DMS114 treated with DMSO at 0.1 percent for 48 hours (cell line): ENCODE measurements around the gene PHF8.

Experiments used
- DNase-seq: peaks from one replicate; lab custom pipeline; 2025; ENCODE audit not compliant: unreplicated experiment; lab: John Stamatoyannopoulos, UW

Gene PHF8

DNA sequence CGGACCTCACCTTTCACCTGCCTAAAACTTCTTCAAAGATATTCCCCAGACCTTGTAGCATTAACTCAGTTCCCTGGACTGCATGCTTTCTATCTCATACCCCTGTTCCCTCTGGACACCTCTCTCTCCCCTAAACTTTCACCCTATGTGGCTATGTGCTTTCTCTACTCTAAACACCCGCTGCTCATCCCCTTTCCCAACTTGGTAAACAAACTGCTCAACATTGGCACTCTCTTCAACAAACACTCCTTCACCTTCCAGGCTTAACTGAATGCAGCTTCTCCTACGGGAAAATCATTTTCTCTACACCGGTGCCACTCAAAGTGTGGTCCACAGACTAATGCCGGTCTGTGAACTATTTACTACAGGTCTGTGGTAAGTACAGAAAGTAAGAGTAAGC is 19.9 kb downstream of the PHF8 start:
- no peak for DNase-seq

DNA sequence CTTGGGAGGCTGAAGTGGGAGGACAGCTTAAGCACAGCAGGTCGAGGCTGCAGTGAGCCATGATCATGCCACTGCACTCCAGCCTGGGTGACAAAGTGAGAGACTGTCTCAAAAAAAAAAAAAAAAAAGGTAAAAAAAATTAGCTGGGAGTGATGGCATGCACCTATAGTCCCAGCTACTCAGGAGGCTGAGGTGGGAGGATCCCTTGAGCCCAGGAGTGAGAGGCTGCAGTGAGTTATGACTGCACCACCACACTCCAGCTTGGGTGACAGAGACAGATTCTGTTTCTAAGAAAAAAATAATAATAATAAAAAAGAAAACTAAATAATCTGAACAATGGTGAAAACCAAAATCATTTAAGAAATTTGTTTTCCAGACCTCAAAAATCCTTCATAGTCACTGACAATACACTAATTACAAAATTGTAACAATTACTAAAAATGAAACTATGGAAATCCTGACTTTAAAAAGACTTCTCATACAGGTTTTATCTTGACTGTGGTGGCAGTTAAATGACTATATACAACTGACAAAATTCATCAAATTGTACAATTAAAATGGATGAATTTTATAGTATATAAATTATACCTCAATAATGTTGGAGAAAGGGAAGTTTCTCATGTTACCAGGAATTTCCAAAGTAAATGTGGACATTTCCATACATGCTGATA is 31.3 kb downstream of the PHF8 start:
- DNase-seq: no peak

DNA sequence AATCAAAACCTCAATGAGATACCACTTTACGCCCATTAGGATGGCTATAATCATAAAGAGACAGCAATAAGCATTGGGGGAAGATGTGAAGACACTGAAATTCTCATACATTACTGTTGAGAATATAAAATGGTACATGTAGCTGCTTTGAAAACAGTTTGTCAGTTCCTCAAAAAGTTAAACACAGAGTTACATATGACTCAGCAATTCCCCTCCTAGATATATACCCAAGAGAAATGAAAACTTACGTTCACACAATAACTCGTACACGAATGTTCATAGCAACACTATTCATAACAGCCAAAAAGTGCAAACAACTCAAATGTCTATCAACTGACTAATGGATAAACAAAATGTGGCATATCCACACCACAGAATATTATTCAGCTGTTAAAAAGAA is 36.6 kb downstream of the PHF8 start:
- no peak for DNase-seq

DNA sequence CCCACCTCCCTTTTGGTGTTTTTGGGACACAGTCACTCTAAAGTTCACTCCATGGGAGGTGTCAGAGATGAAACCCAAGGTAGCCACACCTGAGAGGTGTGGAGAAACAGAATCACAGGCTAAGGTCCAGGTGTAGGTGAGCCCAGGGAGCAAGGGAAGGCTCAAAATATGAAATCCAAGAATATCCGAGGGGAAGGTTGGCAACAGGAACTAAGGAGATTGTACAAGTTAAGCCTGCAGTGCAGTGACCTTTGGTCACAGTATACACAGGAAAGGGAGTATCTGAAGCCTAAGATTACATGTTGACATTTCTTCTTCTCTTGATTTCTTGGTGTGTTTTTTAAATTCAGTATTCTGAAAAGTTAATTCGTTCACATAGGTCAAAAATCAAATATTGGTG is 46.5 kb downstream of the PHF8 start:
- no peak for DNase-seq

DNA sequence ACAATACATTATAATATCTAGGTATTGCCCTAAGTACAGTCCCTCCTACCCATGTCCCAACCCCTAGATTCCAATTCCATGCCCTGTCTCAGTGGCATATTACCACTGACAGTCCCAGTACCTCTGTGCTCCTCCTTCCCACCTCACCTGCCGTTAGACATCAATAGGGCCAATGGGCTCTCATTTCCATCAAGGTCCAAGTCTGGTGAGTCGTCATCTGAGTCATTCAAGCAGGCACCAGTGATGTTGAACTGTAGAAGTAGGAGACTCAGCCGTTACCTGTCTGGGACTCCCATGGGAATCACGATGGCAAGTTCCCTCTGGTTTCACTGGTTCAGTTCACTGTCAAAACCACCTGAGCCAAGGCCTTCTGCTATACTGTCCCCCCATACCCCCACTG is 51.7 kb downstream of the PHF8 start:
- no peak for DNase-seq

DNA sequence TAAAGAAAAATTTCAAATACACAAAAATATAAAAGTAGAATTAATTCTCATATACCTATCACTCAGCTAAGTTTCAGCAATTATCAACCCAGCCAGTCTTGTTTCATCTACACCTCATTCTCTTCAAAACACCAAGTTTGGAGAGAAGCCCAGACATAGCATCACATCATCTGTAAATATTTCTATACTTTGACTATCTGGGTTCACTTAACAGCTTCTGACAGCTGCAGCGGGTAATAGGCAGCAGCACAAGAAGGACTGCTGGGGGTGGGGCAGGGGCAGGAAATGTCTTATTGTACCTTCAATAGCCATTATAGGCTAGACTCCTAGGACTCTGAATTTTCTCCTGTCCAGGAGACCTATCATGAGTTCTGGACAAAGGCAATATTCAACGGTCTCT is 54.1 kb downstream of the PHF8 start:
- no peak for DNase-seq

DNA sequence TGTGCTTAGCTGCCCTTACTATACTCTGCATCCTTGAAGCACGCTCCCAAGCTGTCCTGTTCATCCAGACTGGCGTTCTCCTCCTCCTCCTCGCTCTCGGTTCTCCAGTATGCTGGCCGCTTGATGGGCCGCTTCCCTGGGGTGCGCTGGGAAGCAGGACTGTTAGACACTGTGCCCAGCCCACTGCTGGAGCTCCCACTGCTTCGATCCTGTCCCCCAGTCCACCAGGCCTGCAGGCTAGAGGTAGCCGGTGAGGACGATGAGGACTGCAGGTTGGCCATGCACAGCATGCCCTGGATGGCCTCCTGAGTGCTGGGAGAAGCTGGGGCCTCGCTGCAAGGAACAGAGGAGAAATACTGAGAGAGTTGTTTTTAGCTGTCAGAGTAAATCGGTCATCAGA is 59.4 kb downstream of the PHF8 start:
- no peak for DNase-seq

DNA sequence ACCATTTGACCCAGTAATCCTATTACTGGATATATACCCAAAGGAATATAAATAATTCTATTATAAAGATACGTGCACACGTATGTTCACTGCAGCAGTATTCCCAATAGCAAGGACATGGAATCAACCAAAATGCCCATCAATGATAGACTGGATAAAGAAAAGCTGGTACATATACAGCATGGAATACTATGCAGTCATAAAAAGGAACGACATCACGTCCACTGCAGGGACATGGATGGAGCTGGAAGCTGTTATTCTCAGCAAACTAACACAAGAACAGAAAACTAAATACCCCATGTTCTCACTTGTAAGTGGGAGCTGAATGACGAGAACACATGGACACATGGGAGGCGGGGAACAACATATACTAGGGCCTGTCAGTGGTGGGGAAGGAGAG is 69.7 kb downstream of the PHF8 start:
- no peak for DNase-seq

DNA sequence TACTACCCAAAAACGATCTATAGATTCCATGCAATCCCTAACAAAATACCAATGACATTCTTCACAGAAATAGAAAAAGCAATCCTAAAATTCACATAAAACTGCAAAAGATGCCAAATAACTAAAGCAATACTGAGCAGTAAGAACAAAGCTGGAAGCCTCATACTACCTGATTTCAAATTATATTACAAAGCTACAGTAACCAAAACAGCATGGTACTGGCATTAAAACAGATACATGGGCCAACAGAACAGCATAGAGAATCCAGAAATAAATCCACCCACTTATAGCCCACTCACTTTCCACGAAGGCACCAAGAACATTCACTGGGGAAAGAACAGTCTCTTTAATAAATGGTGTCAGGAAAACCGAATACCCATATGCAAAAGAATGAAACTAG is 74.7 kb downstream of the PHF8 start:
- no peak for DNase-seq

DNA sequence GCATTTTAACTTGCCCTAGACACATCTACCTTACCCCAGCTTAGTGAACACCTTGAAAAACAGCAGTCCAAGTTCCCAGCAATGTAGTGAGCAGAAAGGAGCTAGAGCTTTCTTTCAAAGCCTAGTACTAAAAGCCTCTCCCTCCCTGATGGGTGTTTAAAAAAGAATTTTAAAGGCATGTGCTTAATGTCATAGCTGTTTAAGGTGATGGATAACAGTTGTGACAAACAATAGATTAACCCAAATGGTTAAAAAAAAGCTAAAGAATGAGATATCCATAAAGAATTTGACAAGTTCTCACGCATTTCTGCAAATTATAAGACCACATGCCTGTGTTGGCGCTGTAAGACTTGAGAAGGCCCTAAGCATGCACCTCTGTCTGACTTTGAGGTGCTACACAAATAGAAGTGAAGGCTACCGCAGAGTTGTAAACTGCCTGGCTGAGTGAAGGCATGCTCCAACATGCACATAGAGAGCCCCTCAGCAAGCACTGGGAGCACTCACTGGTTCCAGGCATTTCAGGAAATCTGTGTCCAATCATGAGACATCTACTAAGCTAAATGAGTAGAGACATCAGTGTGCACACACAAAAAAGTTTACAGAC is 94.0 kb downstream of the PHF8 start:
- DNase-seq: no peak

DNA sequence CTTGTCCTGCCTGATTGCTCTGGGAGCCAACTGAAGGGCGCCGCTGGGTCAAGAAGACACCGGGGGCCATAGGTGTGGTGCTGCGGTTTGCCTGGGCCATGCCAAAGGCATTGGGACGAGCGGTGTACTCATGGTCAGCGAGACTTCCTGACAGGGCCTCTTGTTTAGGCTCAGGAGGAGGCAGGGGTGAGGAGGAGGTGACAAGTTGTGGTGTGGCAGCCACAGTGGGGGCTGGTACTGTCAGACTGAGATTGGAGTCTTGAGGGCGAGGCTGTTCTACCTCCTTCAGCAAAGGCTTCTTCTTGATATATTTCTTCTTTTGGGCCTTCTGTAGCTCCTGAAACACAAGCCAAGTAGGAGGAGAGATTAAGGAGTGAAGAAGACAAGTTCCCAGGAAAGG is 104.1 kb downstream of the PHF8 start:
- DNase-seq: no peak

DNA sequence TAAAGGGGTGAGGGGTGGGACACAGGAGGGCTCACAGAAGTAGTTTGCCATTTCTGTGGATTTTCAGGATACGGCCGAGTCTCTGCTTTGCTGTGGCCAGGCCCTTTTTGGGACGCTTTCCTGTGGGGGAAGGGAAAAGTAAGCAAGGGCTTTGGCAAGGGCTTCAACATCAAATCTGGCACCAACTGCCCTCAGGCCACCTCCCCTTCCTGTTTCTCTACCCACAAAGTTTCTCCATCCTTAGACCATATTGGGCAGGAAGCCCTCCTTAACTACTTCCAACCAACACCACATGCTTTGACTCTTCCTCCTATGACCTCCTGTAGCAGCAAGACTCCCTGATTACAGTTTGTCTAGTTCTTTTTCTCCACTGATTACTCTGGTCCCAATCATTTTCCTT is 105.1 kb downstream of the PHF8 start:
- DNase-seq: no peak

DNA sequence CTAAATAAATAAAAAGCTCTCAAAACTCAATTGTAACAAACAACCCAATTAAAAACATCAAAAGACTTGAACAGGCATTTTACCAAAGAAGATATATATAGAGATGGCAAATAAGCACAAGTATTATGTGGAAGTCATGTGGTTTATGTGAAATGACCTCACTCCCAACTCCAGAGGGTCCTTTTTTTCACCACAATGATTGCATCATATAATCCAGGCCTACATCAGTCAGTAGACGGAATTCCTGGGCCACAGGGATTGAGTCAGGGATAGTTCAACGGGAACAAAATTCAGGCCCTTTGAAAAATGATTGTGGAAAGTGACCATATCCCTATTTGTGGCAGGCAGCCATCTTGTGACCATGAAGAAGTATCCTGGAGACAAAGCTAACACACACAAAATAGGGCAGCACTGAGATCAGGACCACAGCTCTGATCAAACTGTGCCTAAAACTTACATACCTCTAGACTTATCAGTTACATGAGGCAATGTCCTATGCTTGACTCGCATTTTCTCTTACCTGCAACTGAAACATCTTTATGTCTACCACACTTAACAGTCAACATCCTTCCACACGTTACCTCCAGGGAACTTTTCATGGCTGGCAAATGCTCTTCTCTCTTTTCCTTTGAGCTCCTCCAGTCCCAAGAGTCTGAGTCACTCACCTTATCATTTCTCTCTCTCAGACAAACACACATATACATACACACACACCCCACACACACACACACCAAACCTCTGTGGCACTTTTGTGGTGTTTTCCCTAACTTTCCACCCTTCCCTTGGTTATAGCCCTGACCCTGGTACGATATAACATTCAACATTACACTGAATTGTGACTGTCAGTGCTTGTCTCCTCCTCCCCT is 113.5 kb downstream of the PHF8 start:
- DNase-seq: no peak

DNA sequence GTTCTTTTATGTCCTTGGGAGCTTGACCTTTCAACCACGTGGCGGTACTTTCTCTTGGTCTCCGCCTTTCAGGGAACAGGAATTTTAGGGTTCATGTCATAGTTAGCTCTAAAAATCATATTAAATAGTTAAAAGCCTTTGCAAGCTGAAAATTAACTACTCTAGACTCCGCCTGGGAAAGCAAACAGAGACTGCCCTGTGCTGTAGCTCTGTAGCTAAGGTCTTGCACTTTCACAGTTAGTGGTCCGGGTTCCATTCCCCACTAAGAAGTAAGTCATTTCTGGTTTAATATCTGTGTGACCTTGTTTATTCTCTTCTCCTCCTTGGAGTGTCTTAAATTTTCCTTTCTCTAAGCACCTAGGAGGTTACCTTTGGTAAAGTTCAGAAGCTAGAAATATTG is 118.2 kb downstream of the PHF8 start:
- DNase-seq: no peak

DNA sequence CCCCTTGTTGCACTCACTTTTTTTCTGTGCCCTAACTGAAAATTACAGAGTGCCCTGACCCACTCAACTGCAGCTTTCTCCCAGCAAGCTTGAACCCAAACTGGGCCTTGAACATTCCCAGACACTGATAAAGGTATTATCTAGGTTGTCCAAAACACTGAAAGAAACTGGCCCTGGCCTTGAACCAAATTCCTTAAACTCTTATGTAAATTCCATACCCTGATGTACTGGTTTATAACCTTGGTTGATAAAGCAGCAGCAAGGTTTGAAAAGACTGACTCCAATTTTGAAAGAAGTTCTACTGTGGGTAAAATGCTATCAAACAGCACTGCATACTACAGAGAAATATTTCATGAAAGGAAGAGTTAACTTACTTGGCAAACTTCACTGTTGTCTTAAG is 125.6 kb downstream of the PHF8 start:
- no peak for DNase-seq

DNA sequence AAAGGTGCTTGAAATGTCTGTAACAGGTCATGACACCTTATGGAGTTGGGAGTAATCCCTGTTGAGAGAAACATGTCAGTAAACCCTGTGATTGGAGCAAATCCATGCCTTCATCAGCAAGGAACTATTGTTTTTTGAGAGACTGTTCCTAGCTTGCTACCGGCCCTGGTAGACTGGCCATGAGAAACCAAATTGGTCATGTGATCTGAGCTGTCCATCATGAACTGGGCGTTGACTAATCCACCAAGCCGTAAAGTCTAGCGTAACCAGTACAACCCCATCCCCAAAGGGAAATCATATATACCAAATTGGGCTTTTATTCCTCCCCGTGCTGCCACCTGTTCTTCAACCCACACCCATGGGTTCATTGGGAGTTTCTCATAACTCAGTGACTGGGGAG is 143.7 kb downstream of the PHF8 start:
- no peak for DNase-seq

DNA sequence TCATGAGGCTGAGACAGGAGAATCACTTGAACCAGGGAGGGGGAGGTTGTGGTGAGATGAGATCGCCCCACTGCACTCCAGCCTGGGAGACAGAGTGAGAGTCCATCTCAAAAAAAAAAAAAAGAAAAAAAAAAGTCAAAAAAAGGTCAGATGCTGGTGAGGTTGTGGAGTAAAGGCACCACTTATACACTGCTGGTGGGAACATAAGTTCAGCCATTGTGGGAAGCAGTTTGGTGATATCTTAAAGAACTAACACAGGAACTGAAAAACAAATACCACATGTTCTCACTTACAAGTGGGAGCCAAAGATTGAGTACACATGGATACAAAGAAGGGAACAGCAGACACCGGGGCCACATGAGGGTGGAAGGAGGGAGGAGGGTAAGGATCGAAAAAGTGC is 149.0 kb downstream of the PHF8 start:
- no peak for DNase-seq
